ENCODE data around the gene ELK4.

Gene ELK4

DNA sequence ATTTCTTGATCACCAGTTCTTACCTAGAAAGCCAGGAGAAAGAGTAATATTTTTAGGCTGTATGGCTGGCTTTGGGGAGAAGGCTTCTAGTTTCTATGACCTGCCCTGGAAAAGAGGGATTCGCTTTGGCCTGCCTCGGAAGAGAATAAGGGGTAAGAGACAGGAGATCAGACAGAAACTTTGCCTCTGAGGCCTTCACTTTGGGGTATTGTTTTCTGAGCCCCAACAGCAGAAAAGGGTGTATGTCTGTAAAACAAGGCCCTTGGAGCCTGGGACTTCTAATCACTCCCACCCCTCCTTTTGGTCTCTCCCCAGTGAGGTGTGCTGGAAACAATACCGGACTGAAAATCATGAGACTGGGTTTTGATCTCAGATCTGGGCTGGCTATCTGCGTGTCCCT lies 43.4 kb upstream of the ELK4 start:
- H3K4me2 ChIP-seq (ENCODE audit: low read length): no peak overlapping the region
- no peaks in the 10 kb centered on the region for H3K36me3 ChIP-seq (replicated peaks; ENCODE audit: low read depth, low read length)
- no peaks in the 10 kb centered on the region for H3K27me3 ChIP-seq (ENCODE audit: low read depth, low read length)
- H2AFZ ChIP-seq (ENCODE audit: low read depth, low read length): no peak overlapping the region
- H3K4me1 ChIP-seq (ENCODE audit: low read length): peaks cover 42% of the 10 kb centered on the region
- H3K27ac ChIP-seq (ENCODE audit: low read length): no peak overlapping the region
- no peak overlapping the region for H3K9ac ChIP-seq (ENCODE audit: low read length)
- H3K9me3 ChIP-seq (ENCODE audit: insufficient read depth, low read length): no peaks in the 10 kb centered on the region
- peaks cover 34% of the 10 kb centered on the region for H3K79me2 ChIP-seq (ENCODE audit: low read length)
- no peaks in the 10 kb centered on the region for H4K20me1 ChIP-seq (ENCODE audit: insufficient read depth, low read length)
- TF ChIP-seq EZH2phosphoT487 (IDR thresholded peaks at IDR 0.05; ENCODE audit: low read depth): no peak
- H3K4me3 ChIP-seq (ENCODE audit: low read length): no peak overlapping the region

GRCh38 chr1:205672970-205673369 lies 41.2 kb upstream of the ELK4 start:
- Histone ChIP-seq H3K4me3 (ENCODE audit: low read length) (no peak overlapping the region), H3K4me1 (ENCODE audit: low read length) (peaks cover 52% of the 10 kb centered on the region), H3K27ac (ENCODE audit: low read length) (no peak overlapping the region), H3K4me2 (ENCODE audit: low read length) (no peak overlapping the region), H3K36me3 (replicated peaks; ENCODE audit: low read depth, low read length) (no peaks in the 10 kb centered on the region), H3K9ac (ENCODE audit: low read length) (no peak overlapping the region), H2AFZ (ENCODE audit: low read depth, low read length) (no peak overlapping the region), H3K27me3 (ENCODE audit: low read depth, low read length) (no peaks in the 10 kb centered on the region), H4K20me1 (ENCODE audit: insufficient read depth, low read length) (no peaks in the 10 kb centered on the region), H3K79me2 (ENCODE audit: low read length) (peaks cover 33% of the 10 kb centered on the region), H3K9me3 (ENCODE audit: insufficient read depth, low read length) (no peaks in the 10 kb centered on the region)
- TF ChIP-seq EZH2phosphoT487 (IDR thresholded peaks at IDR 0.05; ENCODE audit: low read depth): no peak
- TF ChIP-seq CTCF (IDR thresholded peaks at IDR 0.05; ENCODE audit: low read depth, low read length): no peak

DNA sequence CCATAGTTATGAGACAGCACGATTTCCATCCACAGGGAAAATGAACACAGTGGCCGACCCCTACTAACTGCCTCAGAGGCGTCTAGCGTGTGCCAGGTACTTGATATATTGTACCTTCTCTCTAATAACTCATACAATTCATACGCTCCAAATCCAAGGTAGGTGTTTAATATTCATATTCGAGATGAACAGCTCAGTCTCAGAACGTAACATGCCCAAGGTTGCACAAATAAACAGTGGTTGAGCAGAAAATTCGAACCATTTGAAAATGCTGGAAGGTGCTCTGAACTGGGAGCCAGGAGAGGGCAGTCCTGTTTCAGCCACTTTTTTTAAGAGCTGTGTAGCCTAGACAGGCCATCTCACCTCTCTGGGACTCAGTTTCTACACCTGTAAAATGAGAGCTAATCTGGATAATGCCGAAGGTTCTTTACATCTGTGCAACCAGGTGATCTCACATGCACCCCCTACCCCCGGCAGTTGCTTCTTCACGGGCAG lies 40.6 kb upstream of the ELK4 start:
- H3K36me3 ChIP-seq (replicated peaks; ENCODE audit: low read depth, low read length): no peaks in the 10 kb centered on the region
- no peak overlapping the region for H3K4me3 ChIP-seq (ENCODE audit: low read length)
- H4K20me1 ChIP-seq (ENCODE audit: insufficient read depth, low read length): no peaks in the 10 kb centered on the region
- H3K79me2 ChIP-seq (ENCODE audit: low read length): peaks cover 38% of the 10 kb centered on the region
- no peaks in the 10 kb centered on the region for H3K27me3 ChIP-seq (ENCODE audit: low read depth, low read length)
- peak overlapping the region; percentile 94 for H3K4me2 ChIP-seq (ENCODE audit: low read length)
- H3K9ac ChIP-seq (ENCODE audit: low read length): no peak overlapping the region
- no peak overlapping the region for H3K27ac ChIP-seq (ENCODE audit: low read length)
- H2AFZ ChIP-seq (ENCODE audit: low read depth, low read length): no peak overlapping the region
- TF ChIP-seq CTCF (IDR thresholded peaks at IDR 0.05; ENCODE audit: low read depth, low read length) (no peak; the same call in none of the 2 replicates), EZH2phosphoT487 (IDR thresholded peaks at IDR 0.05; ENCODE audit: low read depth) (no peak)
- H3K9me3 ChIP-seq (ENCODE audit: insufficient read depth, low read length): no peaks in the 10 kb centered on the region
- H3K4me1 ChIP-seq (ENCODE audit: low read length): peaks cover 56% of the 10 kb centered on the region

- H3K4me2 ChIP-seq (ENCODE audit: low read length): peak overlapping the region; percentile 94
- TF ChIP-seq CTCF (IDR thresholded peaks at IDR 0.05; ENCODE audit: low read depth, low read length): no peak
- no peak for TF ChIP-seq EZH2phosphoT487 (IDR thresholded peaks at IDR 0.05; ENCODE audit: low read depth)
- H3K79me2 ChIP-seq (ENCODE audit: low read length): peaks cover 44% of the 10 kb centered on the region
- H3K27me3 ChIP-seq (ENCODE audit: low read depth, low read length): no peaks in the 10 kb centered on the region
- no peaks in the 10 kb centered on the region for H4K20me1 ChIP-seq (ENCODE audit: insufficient read depth, low read length)
- H3K36me3 ChIP-seq (replicated peaks; ENCODE audit: low read depth, low read length): no peaks in the 10 kb centered on the region
- no peak overlapping the region for H2AFZ ChIP-seq (ENCODE audit: low read depth, low read length)
- H3K9me3 ChIP-seq (ENCODE audit: insufficient read depth, low read length): no peaks in the 10 kb centered on the region
- H3K27ac ChIP-seq (ENCODE audit: low read length): peak overlapping the region; percentile 87
- H3K9ac ChIP-seq (ENCODE audit: low read length): peak overlapping the region; percentile 74
- H3K4me3 ChIP-seq (ENCODE audit: low read length): peak overlapping the region; percentile 74
- H3K4me1 ChIP-seq (ENCODE audit: low read length): peaks cover 66% of the 10 kb centered on the region
Observed at GRCh38 chr1:205670611-205671430, 39.0 kb upstream of the ELK4 start.

All from OCI-LY3 (cell line).